Measurements from ENCODE around the gene RHEBL1. TPM values are rescaled to one million over a fixed set of nuclear protein-coding genes. Genes with fewer than 3 reads are reported as not detected.

RHEBL1 gene
- total and polyA plus RNA-seq, 7 donors: 0.21 to 1.2 (median 0.77) TPM; not detected in 3

DNA sequence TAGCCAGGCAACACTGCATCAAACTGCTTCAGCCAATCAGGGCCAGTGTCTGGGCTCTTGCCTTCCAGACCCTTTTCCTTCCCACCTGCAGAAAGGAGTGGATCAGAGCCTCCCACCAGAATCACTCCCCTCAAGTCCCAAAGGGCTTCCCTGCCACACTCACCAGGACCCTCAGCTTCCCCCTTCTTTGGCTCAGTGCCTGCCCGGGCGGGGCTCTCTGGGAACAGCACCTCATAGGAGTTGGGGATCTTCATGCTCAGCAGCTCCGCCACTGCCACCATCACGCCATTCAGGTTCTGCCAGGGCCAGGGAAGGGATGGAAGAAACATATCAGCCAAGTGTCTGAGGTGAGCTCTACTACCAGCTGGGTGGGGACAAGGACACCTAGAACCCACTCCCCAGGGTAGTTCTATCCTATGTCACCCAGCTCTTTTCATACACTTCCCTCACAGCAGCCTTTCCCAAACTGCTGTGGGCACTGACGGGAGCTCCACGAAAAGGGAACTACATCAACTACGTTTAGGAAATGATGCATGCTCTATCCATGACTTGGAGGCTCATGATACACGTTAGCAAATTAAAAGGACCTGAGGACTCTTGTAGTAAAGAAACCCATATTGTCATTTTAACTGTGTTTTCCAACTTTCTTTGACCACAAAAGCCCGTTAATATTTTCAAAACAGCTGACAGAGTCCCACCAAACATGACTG lies 41.8 kb downstream of the RHEBL1 start:
- H3K27me3 ChIP-seq (ENCODE audit: insufficient read depth in 3 of 3, low read length in 2 of 3): no peaks in the 10 kb centered on the region
- TF ChIP-seq, protein P1, sequence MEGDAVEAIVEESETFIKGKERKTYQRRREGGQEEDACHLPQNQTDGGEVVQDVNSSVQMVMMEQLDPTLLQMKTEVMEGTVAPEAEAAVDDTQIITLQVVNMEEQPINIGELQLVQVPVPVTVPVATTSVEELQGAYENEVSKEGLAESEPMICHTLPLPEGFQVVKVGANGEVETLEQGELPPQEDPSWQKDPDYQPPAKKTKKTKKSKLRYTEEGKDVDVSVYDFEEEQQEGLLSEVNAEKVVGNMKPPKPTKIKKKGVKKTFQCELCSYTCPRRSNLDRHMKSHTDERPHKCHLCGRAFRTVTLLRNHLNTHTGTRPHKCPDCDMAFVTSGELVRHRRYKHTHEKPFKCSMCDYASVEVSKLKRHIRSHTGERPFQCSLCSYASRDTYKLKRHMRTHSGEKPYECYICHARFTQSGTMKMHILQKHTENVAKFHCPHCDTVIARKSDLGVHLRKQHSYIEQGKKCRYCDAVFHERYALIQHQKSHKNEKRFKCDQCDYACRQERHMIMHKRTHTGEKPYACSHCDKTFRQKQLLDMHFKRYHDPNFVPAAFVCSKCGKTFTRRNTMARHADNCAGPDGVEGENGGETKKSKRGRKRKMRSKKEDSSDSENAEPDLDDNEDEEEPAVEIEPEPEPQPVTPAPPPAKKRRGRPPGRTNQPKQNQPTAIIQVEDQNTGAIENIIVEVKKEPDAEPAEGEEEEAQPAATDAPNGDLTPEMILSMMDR (IDR thresholded peaks at IDR 0.05): no peak
- DNase-seq: no peak
- H3K9me3 ChIP-seq: no peaks in the 10 kb centered on the region
- intact Hi-C loops (cut with DNase I): loop anchor here in 1 of 2 donors (2.0 kb wide), 1 partner anchor 19 kb away; no protein-coding TSS in a partner anchor
- ATAC-seq: no peak
- H3K36me3 ChIP-seq (ENCODE audit: insufficient read depth in 1 of 2, low read depth in 1 of 2): peaks cover 6 to 100% of the 10 kb centered on the region in 2 donors
- no peak overlapping the region for H3K4me3 ChIP-seq
- WGBS, 3 donors: 88 to 96% (median 94%) methylated on average over 9 of the region's 9 CpGs
- no peaks in the 10 kb centered on the region for H3K4me1 ChIP-seq
- no peak overlapping the region for H3K27ac ChIP-seq

DNA sequence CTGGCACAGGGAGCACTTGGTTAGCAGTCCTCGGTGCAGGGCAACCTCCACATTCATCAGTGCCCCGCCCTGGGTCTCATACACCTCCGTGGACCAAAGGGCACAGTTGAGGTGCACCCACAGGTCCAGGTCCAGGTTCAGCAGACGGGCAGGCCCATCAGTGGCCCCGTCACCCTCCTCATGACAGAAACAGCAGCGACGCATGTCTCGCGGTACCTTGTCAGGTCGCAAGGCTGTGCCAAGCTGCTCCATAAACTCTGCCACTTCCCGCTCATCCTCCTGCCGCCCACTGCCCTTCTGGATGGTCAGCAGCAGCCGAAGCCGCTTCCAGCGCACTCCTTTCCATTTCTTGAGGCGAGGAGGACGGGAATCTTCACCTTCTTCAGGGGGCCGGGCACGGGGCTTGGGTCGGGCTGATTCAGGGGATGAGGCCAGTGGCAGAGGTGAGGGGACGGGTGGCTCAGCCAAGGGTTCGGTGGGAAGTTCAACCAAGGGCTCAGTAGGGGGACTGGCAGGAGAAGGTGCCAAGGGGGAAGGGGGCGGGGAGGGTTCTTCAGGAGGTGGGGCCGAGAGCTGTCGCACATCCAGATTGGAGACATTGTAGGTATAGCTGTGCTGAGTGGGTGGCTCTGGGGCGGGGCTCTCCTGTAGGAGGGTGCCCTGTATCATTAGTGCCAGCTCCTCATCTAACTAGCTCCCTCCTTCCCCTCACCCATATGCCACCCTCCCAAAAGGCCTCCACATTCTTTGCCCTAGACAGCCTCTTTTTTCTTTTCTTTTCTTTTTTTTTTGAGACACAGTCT lies 42.9 kb downstream of the RHEBL1 start:
- TF ChIP-seq, protein P1 (IDR thresholded peaks at IDR 0.05): no peak
- WGBS, 3 donors: 91 to 96% (median 95%) methylated on average over 25 to 26 of the region's 26 CpGs
- ATAC-seq: no peak
- DNase-seq: peak in 1 of 2 donors; percentile 51
- Histone ChIP-seq H3K4me1 (no peaks in the 10 kb centered on the region), H3K27me3 (ENCODE audit: insufficient read depth in 3 of 3, low read length in 2 of 3) (no peaks in the 10 kb centered on the region), H3K9me3 (no peaks in the 10 kb centered on the region), H3K27ac (no peak overlapping the region), H3K4me3 (no peak overlapping the region), H3K36me3 (ENCODE audit: insufficient read depth in 1 of 2, low read depth in 1 of 2) (peaks cover 6 to 100% of the 10 kb centered on the region in 2 donors)
- intact Hi-C loops (cut with DNase I): loop anchor here in 1 of 2 donors (2.0 kb wide), 1 partner anchor 20 kb away; no protein-coding TSS in a partner anchor

DNA sequence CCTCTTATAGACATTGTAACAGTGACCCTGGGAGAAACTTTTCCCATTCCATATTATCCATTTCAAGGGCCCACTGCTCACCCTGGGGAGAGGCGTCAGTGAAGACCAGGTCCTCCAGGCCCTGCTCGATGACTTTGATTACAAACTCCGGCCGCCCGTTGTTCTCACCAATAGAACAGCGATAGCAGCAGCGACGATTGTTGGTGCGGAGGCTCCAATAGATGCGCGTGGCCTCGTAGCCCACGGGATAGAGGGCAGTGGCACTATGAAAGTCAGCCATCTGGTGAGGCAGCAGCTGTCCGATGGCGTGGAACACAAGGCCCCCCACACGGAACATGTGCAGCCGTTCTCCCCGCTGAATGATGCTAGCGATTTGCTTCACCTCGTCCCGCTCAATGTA lies 43.7 kb downstream of the RHEBL1 start:
- no peak overlapping the region for H3K4me3 ChIP-seq
- TF ChIP-seq, protein P1 (IDR thresholded peaks at IDR 0.05): no peak
- H3K27me3 ChIP-seq (ENCODE audit: insufficient read depth in 3 of 3, low read length in 2 of 3): no peaks in the 10 kb centered on the region
- WGBS, 3 donors: 85 to 92% (median 87%) methylated on average over 21 of the region's 21 CpGs
- H3K9me3 ChIP-seq: no peaks in the 10 kb centered on the region
- H3K27ac ChIP-seq: no peak overlapping the region
- no peak for ATAC-seq
- peaks cover 11 to 100% of the 10 kb centered on the region in 2 donors for H3K36me3 ChIP-seq (ENCODE audit: insufficient read depth in 1 of 2, low read depth in 1 of 2)
- DNase-seq: no peak
- H3K4me1 ChIP-seq: no peaks in the 10 kb centered on the region
- intact Hi-C loops (cut with DNase I): loop anchor here in 1 of 2 donors (2.0 kb wide), 1 partner anchor 21 kb away; no protein-coding TSS in a partner anchor

DNA sequence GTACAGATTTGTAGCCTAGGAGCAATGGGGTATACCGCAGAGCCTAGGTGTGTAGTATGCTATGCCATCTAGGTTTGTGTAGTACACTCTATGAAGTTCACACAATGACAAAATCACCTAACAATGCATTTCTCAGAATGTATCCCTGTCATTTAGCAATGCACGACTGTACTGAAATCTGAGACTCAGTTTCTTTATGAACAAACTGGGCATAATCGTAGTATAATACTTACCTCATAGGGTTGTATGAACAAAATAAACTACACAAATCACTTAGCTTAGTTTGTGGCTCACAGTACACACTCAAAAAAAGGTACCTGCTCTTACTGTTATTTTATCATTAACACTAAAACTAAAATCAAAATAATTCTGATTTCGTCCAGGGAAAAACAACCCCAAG lies 44.3 kb downstream of the RHEBL1 start:
- TF ChIP-seq, protein P1 (IDR thresholded peaks at IDR 0.05): no peak
- ATAC-seq (no peak), DNase-seq (no peak)
- H3K4me1 ChIP-seq: no peaks in the 10 kb centered on the region
- WGBS, 3 donors: 82 to 89% (median 83%) methylated on average over 4 of the region's 4 CpGs
- peaks cover 11 to 100% of the 10 kb centered on the region in 2 donors for H3K36me3 ChIP-seq (ENCODE audit: insufficient read depth in 1 of 2, low read depth in 1 of 2)
- H3K27me3 ChIP-seq (ENCODE audit: insufficient read depth in 3 of 3, low read length in 2 of 3): no peaks in the 10 kb centered on the region
- intact Hi-C loops (cut with DNase I): no loop called here
- no peaks in the 10 kb centered on the region for H3K9me3 ChIP-seq
- no peak overlapping the region for H3K27ac ChIP-seq
- H3K4me3 ChIP-seq: no peak overlapping the region

Measured in psoas muscle (tissue), 8 donors.